ENCODE measurements around the gene CAMK1D.
A peak's percentile ranks its signal among the peaks of the same experiment; 100 is the strongest.
"Not testable (repeated sequence)": the region's sequence is repeated elsewhere in the genome, so short reads cannot be mapped to it uniquely, and the experiment has no call there.

CAMK1D gene

DNA sequence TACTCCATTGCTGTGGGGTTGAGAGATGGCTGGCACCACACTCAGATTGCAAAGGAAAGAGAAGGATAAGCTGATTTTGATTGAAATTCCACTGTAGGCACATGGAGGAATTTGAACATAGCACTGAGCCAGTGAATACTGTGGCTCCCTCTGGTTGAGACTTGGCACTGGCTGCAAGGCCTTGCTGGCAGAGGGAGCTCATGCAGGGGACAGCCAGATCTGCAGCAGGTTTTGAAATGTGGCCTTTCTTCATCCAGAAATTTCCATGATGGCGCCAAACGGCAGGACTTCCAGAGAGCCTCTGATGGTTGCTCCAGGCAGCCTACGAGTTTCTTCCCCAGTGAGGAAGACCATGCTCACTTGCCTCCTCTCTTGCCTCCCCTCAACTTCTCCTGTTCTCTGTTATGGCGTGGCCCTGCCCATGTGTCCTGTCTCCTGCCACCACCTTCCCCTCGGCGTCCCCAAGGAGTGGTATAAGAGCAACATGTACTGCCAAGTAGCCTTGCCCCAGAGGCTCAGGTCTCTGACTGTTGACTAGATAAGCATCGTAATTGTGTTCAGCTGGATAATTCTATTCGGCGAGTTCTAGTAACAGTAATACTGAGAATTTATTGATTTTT is 386.6 kb downstream of the CAMK1D start:
- no peak for DNase-seq

DNA sequence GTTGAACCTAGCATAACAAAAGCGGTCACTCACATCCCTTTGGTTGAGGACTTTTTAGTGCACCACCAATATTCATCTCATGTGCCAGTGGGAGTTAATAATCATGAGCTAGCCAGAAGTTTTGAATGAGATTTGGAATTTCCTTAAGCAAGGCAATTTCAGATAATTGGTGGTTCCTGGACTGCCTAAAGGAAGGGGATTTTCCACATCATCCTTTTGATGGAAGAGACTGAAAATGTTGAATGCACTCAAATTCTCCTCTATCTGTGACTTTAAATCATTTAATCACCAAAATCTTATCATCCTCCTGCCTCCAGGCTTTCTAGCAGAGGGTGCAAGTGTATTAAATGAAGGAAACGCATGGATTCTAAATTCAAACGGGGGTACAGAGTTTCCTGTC is 391.5 kb downstream of the CAMK1D start:
- no peak for DNase-seq

DNA sequence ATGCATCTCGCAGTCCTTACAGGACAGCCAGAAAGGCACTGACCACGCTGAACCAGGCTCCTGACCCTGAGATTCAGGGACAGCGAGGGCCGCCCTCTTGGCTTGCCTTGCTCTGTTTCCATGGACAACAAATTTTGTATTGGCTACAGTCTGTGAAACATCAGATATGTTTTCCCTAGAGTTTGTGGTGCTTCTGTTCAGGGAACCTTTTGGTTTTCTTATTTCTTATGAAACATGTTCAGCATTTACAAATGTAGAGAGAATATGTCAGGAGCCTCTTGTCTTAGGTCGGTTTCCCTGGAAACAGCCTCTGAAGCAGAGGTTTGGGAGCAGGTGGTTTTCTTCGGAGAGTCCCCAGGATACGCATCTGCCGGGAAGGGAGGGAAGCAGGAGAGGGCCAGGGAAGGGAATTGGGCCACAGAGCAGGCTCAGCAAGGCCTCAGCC is 392.0 kb downstream of the CAMK1D start:
- DNase-seq = no peak

DNA sequence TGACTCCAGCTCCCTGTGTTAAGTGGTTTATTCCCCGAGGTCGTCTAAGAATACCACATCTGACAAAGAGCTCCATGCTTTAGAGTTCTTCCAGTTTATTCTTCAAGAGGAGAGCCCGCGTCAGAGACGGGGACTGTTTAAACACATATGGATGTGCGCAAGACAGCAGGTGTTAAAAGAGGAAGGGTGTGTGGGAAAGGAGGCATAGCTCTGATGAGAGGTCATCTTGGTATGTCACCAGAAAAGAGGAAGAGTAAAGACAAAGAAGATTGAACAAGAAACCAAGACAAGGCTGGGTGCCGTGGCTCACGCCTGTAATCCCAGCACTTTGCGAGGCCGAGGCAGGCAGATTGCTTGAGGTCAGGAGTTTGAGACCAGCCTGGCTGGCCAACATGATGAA is 393.4 kb downstream of the CAMK1D start:
- no peak for DNase-seq

DNA sequence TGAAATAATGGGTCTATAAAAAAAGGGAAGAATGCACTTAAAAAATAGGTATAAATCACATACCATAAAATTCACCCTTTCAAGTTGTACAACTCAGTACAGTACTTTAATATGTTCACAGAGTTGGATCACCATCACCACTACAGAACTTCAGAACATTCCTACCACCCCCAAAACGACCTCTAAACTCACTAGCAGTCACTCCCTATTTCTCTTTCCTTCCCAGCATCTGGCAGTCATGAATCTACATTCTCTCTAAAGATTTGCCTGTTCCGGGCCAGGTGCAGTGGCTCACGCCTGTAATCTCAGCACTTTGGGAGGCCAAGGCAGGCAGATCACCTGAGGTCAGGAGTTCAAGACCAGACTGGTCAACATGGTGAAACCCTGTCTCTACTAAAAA is 394.1 kb downstream of the CAMK1D start:
- not testable (repeated sequence) for DNase-seq

DNA sequence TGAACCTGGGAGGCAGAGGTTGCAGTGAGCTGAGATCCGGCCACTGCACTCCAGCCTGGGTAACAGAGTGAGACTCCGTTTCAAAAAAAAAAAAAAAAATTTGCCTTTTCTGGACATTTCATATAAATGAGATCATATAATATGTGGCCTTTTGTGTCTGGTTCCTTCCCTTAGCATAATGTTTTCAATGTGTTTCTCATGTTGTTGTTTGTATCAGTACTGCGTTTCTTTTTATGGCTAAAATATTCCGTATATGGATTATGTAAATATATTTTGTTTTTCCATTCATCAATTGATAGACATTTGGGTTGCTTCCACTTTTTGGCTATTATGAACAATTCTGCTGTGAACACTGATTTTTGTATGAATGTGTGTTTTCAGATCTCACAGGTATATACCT is 394.6 kb downstream of the CAMK1D start:
- no peak for DNase-seq

DNA sequence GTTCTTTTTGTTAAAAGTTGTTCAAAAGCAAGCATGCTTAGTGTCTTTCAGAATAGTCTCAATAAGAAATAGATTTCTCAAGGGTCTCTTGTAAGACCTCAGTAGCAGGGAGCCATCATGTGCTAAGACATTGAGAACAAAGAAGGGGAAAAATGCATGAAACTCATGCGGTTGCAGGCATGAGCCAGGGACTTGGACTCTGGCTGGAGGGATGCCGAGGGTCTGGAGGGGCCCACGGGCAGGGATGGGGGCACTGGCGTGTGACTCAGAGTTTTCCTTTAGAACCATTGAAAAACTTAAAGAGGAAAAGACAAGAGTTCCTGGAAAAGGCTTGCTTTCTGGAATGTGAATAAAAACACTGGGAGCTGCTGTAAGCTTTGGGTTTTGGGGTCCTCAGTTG is 398.8 kb downstream of the CAMK1D start:
- no peak for DNase-seq

DNA sequence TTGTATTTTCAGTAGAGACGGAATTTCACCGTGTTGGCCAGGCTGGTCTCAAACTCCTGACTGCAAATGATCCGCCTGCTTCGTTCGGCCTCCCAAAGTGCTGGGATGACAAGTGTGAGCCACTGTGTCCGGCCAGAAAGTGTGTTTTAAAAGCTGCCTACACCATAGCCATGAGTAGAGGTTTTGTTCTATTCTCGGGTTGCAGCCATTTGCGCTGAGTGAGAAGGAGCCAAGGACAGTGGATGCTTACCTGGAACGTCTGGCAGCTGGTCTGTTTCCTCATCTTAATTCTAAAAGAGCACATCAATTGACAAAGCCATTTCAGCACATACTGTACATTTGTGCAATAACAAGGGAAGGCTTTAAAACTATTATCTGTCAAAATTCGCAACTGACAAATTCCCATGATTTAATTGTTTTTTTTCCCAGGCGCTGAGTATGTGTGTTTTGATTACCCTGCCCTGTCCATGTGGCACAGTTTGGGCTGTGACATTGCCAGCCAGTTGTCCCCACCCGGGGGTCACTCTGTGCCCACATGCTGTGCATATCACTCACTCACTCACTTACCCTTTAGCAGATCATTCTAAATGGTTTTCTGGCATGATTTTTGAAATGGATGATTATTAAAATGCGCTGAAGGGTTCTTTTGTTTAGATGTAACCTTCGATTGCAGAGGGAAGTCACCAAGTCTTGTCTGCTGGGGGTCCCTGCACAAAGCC is 400.6 kb downstream of the CAMK1D start:
- no peak for DNase-seq

DNA sequence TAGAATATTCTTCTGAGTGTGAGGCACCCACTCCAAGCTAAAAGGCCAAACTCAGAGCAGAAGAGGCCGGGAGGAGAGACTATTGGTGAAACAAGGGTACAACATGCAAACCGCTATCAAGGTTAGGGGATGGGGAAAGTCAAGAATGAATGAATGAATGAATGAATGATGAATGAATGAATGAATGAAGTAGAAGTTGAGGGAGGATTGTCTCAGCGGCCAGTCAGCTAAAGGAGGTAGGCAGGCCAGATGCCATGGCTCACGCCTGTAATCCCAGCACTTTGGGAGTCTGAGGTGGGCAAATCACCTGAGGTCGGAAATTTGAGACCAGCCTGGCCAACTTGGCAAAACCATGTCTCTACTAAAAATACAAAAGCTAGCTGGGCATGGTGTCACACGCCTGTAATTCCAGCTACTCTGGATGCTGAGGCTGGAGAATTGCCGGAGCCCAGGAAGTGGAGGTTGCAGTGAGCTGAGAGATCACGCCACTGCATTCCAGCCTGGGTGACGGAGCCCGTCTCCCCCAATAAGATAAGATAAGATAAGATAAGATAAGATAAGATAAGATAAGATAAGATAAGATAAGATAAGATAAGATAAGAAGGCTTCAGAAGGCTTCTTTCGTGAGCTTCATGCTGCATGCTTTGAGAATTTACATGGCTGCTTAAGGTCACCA is 401.3 kb downstream of the CAMK1D start:
- no peak for DNase-seq

DNA sequence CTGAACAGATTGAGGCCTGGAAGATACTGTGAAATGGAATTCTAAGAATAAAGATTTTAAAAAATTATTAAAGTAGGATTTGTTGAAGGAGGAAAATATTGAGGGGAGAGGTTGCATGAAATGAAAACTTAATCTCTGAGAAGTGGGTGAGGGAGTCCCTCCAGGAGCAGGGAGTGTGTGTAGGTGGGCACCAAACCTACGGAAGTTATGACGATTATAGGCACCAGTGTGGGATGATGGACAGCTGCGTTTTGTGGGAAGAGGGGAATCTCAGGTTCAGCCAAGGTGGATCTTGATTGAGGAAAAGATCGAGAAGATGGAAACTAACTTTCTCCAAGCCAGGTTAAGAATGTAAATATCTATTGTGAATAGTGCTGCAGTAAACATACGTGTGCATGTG is 405.7 kb downstream of the CAMK1D start:
- DNase-seq = no peak

DNA sequence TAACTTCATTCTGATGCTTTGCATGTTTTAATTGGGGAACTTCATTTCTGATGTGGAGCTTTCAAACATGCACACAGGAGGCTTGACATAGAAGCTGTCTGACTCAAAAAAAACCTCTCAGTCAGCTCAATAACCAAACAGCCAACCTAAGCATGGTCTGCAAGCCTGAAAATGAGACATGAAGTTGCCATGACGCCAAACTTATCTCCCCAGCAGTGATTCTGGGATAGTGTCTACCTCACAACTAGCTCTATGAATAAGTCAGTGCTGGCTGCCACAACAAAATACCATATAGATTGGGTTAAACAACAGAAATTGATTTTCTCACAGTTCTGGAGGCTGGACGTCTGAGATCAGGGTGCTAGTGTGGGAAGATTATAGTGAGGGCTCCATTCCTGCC is 408.0 kb downstream of the CAMK1D start:
- peak; percentile 2 for DNase-seq

DNA sequence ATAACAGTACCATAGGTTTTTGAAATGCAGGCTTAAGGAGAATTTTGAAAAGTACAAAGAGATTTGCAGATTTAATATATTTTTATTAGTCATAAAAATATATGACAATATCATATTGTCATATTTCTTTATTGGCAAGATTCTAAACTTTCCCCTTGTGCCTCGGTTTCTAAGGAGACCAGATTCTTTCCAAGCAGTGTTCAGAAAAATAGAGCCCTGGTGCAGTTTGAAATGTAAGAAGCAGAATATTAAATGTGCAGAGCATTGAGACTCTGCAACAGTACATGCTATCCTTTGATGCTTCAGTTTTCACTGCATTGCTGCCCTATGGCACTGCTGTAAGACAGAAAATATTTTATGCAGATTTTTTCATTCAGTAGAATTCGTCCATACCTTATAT is 408.9 kb downstream of the CAMK1D start:
- DNase-seq = no peak

DNA sequence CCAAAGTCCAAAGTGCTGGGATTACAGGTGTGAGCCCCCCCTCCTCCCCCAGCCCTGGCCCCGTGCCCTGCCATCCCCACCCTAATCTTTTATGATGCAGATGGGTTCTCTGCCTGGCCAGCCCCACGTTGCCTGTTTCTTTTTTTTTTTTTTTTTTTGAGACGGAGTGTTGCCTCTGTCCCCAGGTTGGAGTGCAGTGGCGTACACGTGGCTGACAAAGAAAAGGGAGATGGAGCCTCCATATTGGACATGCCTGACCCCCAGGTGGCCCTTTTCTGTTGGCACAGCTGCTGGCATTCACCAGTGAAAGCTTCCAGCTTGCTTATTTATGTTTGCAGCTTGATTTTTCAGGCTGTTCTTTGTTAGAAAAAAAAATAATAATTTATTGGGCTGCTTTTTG is 416.9 kb downstream of the CAMK1D start:
- DNase-seq = no peak

DNA sequence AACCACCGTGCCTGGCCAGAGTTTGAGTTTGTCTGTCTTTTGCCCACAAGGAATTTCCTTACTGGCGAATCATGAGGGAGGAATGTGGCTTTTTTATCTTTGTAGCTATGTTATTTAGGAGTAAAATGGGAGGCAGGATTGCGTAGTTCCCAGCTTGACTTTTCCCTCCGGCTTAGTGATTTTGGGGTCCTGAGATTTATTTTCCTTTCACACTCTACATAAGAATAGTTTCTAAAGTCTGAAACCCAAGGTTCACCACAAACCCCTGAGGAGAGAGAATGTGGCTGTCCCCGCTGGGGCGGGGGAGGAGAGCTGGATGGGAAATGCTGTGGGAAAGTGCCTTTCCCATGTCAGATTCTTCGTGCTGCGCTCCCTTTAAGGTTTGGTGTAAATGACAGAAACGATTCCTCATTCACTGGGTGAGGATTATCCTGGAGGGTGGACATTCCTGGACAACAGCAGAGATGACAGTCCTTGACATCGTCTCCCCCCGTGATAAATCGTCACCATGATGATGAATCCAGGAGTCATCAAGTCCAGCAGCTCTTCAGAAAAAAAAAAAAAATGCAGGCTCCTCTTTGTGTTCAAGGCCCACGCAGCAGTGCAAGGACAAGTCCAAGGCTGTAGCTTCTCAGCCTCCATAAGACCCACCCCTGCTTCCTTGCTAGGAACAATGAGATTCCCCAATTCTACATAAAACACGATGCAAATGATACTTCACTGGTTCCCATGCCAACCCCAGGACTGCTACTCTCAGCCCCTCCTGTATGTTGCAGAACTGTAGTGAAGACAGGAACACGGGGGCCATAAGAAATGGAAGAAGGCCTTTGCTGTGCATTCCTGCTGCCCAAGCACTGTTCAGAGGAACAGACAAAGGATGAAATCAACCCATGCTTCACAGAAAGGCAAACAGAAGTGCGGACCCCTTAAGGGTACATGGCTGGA is 419.1 kb downstream of the CAMK1D start:
- no peak for DNase-seq

DNA sequence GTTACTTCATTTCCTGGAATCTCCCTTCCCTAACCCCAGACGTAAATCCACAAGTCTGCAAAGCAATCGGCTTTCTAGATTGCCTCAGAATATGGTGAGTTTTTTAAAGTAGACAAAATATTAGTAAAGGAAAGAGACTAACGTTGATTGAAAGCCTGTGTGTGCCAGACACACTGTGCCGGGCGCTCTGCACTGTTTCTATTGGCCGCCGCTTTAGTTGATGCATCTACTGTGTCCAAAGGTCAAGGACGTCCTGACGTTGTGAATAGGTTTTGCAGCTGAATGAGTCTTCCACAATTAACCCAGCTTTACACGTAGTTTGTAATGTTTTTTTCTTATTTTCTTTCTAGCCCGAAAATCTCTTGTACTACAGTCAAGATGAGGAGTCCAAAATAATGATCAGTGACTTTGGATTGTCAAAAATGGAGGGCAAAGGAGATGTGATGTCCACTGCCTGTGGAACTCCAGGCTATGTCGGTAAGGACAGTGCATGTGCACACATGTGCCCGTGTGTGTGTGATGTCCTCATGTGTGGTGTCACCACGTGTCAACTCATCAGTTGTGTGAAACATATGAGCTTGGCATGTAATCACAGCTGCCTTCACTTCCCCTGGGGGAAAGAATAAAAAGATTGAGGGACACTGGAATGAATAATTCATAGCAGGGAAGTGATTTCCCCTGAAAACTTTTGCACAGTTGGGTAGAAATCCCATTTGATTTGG is 420.1 kb downstream of the CAMK1D start:
- DNase-seq = no peak

DNA sequence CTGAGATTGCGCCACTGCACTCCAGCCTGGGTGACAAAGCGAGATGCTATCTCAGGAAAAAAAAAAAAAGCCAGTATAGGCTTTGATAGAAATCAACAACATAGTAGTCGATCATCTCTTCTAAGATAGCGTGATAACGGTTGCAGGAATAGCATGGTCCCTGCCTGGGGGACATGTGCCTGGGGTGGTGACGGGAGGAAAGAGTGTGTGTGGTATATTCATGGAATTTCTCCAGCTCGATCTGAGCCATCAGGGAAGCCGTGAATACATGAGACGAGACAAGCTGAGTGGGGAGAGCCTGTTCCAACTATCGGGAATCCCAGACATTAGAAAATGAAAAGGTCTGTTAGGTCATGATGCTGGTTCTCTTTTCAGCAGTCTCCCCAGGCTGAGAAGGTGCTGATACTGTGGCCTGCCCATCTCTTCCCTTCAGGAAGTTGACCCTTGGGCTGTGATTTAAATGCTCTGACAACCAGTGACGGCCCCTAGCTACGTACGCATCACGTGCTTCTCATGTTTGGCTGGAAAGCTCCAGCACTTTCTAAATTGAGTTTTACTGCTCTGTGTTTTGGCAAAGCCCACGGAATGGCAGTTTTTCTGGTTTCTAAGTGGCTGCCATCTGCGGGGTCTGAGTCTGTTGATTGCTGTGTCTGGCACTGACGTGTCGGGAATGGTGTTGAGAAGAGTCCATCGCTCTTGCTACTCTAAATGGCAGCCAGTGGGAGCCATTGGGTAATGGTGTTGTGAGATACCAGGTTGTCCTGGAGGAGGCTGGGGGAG is 422.8 kb downstream of the CAMK1D start:
- no peak for DNase-seq

DNA sequence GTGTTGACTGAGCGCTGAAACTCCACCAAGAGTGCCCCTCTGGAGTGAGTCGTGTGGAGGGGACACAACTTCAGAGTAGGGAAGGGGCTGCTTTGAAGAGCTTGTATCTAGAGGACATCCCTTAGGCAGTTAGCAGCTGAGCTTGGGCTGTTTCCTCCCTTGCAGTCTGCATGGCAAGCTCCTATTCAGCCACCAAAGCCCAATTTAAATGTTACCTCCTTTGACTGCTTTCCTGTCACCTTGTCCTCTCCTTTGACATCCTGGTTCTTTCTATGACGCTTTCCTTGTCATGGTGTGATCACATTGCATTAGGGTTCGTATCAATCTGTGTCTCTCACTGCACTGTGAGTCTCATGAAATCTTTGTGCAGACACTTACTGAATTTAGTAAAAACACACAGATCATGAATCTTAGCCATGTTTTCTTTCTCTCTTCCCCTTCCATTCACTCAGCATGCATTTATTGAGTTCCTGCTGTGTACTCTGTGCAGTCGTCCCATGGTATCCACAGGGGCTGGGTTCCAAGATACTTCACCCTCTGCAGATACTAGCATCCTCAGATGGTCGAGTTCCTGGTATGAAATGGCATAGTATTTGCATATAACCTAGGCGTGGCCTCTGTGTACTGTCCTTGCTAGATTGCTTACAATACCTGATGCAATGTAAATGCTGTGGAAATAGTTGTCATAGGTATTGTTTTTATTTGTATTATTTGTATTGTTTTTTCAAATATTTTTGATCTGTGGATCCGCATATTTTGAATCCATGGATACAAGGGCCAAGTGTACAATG is 423.6 kb downstream of the CAMK1D start:
- DNase-seq = no peak

DNA sequence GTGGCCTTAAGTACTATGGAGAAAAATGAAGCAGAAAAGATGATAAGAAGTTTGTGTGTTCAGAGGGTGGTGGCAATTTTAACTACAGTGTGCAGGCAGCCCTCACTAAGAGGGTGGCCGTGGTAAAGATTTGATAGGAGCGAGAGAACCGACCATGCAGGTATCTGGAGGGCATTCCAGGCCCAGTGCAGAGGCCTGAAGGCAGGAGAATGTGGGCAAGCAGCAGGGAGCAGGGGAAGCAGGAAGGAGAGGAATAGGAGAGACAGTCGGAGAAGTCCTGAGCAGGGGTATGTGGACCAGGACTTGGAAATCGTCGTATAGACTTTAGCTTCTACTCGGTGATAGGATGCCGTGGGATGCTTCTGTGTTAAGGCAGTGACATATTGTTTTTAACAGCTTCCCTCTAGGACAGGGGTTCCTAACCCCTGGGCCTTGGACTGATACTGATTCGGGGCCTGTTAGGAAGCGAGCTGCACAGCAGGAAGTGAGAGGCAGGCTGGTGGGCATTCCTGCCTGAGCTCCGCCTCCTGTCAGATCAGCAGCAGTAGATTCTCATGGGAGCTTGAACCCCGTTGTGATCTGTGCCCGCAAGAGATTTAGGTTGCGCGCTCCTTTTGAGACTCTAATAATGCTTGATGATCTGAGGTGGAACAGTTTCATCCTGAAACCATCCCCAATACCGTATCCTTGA is 425.0 kb downstream of the CAMK1D start:
- no peak for DNase-seq

DNA sequence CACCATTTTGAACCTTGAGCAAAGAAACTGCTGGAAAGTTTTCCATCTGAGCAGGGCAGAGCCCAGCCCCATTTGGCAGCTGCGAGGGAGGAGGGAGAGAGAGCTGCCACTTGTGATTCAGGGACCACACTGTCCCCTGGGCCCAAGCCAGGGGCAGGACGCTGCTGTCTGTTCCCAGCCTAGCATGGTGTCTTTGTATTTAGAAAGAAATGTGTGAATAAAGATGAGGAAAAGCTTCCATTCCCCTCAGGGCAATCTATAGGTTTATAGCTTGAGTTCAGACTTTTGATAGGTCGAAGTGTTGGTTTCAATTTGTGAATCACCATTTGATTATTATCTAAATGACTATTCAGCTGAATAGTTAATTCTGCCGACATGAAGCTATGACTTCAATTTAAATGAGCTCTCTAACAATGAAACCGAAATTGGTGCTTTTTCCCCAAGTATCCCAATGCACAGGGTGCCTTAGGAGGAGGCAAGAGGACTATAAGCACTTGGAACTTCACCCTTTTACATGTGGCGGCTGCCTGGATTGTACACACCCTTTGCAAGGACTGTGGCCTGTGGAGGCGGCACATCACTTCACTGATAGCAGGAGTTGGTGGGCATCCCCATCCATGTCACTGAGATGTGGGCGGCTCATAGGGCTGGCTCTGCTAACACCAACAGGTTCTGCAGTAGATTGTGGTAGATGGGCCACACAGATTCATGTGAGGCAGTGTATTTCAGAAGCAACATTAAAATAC is 428.7 kb downstream of the CAMK1D start:
- DNase-seq = peak; percentile 6

All from activated CD4-positive, alpha-beta T cell treated with anti-CD3 and anti-CD28 coated beads, Interleukin-2, amount 50 U/mL, for 16 hours (primary cell).